Heart left ventricle (tissue), 16 donors: Measurements from ENCODE around the gene HCN2. TPM values are rescaled to one million over a fixed set of nuclear protein-coding genes. Genes with fewer than 3 reads are reported as not detected.

Source experiments
- ATAC-seq, 4 donors: fragments of 200-7000 bp; cut with Tn5 transposase; one replicate each; pipeline ENCODE4 v1.9.1; 2020 to 2022; ENCODE audit warnings: moderate library complexity in 4 of 4, mild to moderate bottlenecking in 3 of 4, moderate number of reproducible peaks in 1 of 4
- DNase-seq, 5 donors: peaks; one replicate each; pipeline ENCODE4 v3.0.0-alpha.2; 2020
- H3K27ac ChIP-seq, 12 donors: fragments of 200-600 bp; sonication (generic) in 4 of 12; one replicate each; pipeline versions ENCODE4 v1.5.0 to v1.8.0; 2016 to 2022; ENCODE audit warnings: mild to moderate bottlenecking in 2 of 12
- H3K27me3 ChIP-seq, 9 donors: fragments of 200-600 bp; sonication (generic) in 2 of 9; one replicate each; pipeline versions ENCODE4 v1.5.1 to v1.8.0; 2016 to 2022; ENCODE audit warnings: mild to moderate bottlenecking in 3 of 9
- H3K36me3 ChIP-seq, 9 donors: fragments of 200-600 bp; sonication (generic) in 2 of 9; one replicate each; pipeline versions ENCODE4 v1.5.0 to v1.8.0; 2018 to 2022; ENCODE audit warnings: mild to moderate bottlenecking in 2 of 9
- H3K4me1 ChIP-seq, 12 donors: fragments of 200-600 bp; sonication (generic) in 4 of 12; one replicate each; pipeline versions ENCODE4 v1.5.0 to v1.8.0; 2016 to 2022; ENCODE audit warnings: mild to moderate bottlenecking in 3 of 12
- H3K4me3 ChIP-seq, 12 donors: fragments of 200-600 bp; sonication (generic) in 4 of 12; one replicate each; pipeline versions ENCODE4 v1.5.0 to v1.8.0; 2017 to 2022; ENCODE audit warnings: mild to moderate bottlenecking in 9 of 12, moderate library complexity in 4 of 12
- H3K9me3 ChIP-seq, 12 donors: fragments of 200-600 bp; sonication (generic) in 4 of 12; one replicate each; pipeline versions ENCODE4 v1.5.0 to v1.8.0; 2016 to 2022; ENCODE audit warnings: mild to moderate bottlenecking in 1 of 12
- CTCF ChIP-seq, 12 donors: fragments of 200-600 bp; sonication (generic) in 4 of 12; IDR thresholded peaks; one replicate each; pipeline versions ENCODE4 v1.5.0 to v1.8.0; 2018 to 2022; ENCODE audit warnings: antibody characterized with exemption in 12 of 12, mild to moderate bottlenecking in 5 of 12
- POLR2A ChIP-seq, 2 donors: fragments of 450-650 bp; IDR thresholded peaks; one replicate each; pipeline ENCODE4 v1.6.1; 2017; ENCODE audit warnings: antibody characterized with exemption in 2 of 2, mild to moderate bottlenecking in 2 of 2, moderate library complexity in 2 of 2
- whole genome bisulfite sequencing, 4 donors: extraction: QIAGEN DNeasy Blood & Tissue Kit in 2 of 4; methylation state at CpG; one replicate each; pipeline versions ENCODE4 v1.1.5 to v1.1.7; 2013 to 2018; 5-methylcytosine and 5-hydroxymethylcytosine counted together
- intact Hi-C, 10 donors: fragments of 100-400 bp; cut with DNase I; formaldehyde crosslinking; loops; one replicate each; pipeline versions ENCODE4 v1.11.1 to v1.14.2; 2022
- polyA plus RNA-seq, 2 donors: library from polyadenylated mRNA; stranded (reverse); fragments of 200-250 nt; gene quantifications; one replicate each; pipeline ENCODE4 v1.2.3, GENCODE V29; 2013
- total RNA-seq, 9 donors: library from RNA; depleted of rRNA in 2 of 9; stranded (reverse); fragments of >200 nt in 2 of 9; fragmentation: NEBNext Ultra II Directional in 3 of 9; extraction: Animal tissue kit (Norgen Biotek cat#: 25700) in 3 of 9; gene quantifications; one replicate each; pipeline versions ENCODE4 v1.1.0 to v1.2.4, GENCODE V29; 2016 to 2023
- donor health status: ischemic (EF 13 %, LVEDD 7.1; RV severe dilation, severe dysfunction).
- donor health status: healthy with polysubstance abuse.
- donor health status: DM: no; HTN: yes; CAD: no.
- donor health status: DM: no; HTN: no; CAD: no.
- donor health status: ischemic (EF 25% LVEDD 6.9; RV normal size, moderate dysfunction).
- donor health status: ischemic (EF 25% LVEDD 5.7; RV mildly dilated, moderate dysfunction).
- donor health status: healthy.
- donor health status: DM: yes; HTN: yes; CAD: no.
- donor health status: ischemic (EF 35%, LVEDD 5.7; RV mildly dilated, moderate dysfunction).
- donor health status: nonischemic (EF 11% LVEDD 7.7; RV severe dilation, severe dysfunction).
- donor health status: DM: yes; HTN: yes; CAD: no.
- donor health status: PGD.
- donor health status: ischemic (EF 29% LVEDD 5.4; RV normal size, mild dysfunction).
- donor health status: nonischemic (EF 23%, LVEDD 6.1; RV moderate dilation, normal function).

The HCN2 gene
- total and polyA plus RNA-seq, 11 donors: 4.1 to 27.4 (median 15.4) TPM

- no peak for DNase-seq
- H3K27ac ChIP-seq: no peak overlapping the region
- no peak overlapping the region for H3K4me3 ChIP-seq
- intact Hi-C loops: loop anchor here in 2 of 10 donors (10.0 kb wide), 1 partner anchor 192 kb away; no protein-coding TSS in a partner anchor
- ATAC-seq: peak in 1 of 4 donors; percentile 7
- H3K27me3 ChIP-seq: no peaks in the 10 kb centered on the region
- H3K9me3 ChIP-seq: no peaks in the 10 kb centered on the region
- WGBS, 4 donors: 89 to 92% (median 91%) methylated on average over 28 to 34 of the region's 34 CpGs
- no peak for TF ChIP-seq POLR2A (IDR thresholded peaks at IDR 0.05)
- TF ChIP-seq CTCF (IDR thresholded peaks at IDR 0.05): no peak
- peaks cover 0 to 49% (median 40%) of the 10 kb centered on the region in 9 donors for H3K36me3 ChIP-seq
- peaks cover 0 to 23% (median 2%) of the 10 kb centered on the region in 12 donors for H3K4me1 ChIP-seq
These were observed 47.4 kb upstream of the HCN2 start for GRCh38 chr19:542173-542866.

GRCh38 chr19:543910-544608 lies 45.6 kb upstream of the HCN2 start, which contains the start of gene GZMM:
Gene GZMM (plus strand): TSS chr19:544053. CDS start chr19:544072, 19 bp downstream.
- no peak for TF ChIP-seq POLR2A (IDR thresholded peaks at IDR 0.05)
- no peak for TF ChIP-seq CTCF (IDR thresholded peaks at IDR 0.05)
- H3K36me3 ChIP-seq: peaks cover 0 to 33% (median 24%) of the 10 kb centered on the region in 9 donors
- H3K27ac ChIP-seq: peak within 1 kb of the TSS in 1 of 12 donors; percentile 27
- H3K4me3 ChIP-seq: peak within 1 kb of the TSS in 1 of 12 donors; percentile 46
- H3K9me3 ChIP-seq: no peaks in the 10 kb centered on the region
- H3K4me1 ChIP-seq: peaks cover 0 to 13% (median under 1%) of the 10 kb centered on the region in 12 donors
- WGBS, 4 donors: 50 to 60% (median 57%) methylated on average over 27 to 31 of the region's 31 CpGs
- intact Hi-C loops: loop anchor here in 2 of 10 donors (10.0 kb wide), 1 partner anchor 191 kb away; no protein-coding TSS in a partner anchor
- DNase-seq: peak in 1 of 5 donors; percentile 72
- peak in 3 of 4 donors; percentile 20 to 43 (median 40) for ATAC-seq
- no peaks in the 10 kb centered on the region for H3K27me3 ChIP-seq

- no peak overlapping the region for H3K27ac ChIP-seq
- ATAC-seq (no peak), DNase-seq (peak in 1 of 5 donors; percentile 46)
- no peaks in the 10 kb centered on the region for H3K9me3 ChIP-seq
- 89 to 96% (median 90%) methylated on average over 10 to 15 of the region's 15 CpGs for WGBS, 4 donors
- peaks cover 0 to 11% (median 4%) of the 10 kb centered on the region in 9 donors for H3K36me3 ChIP-seq
- no peaks in the 10 kb centered on the region for H3K27me3 ChIP-seq
- H3K4me1 ChIP-seq: peaks cover 0 to 15% (median 0%) of the 10 kb centered on the region in 12 donors
- no peak for TF ChIP-seq CTCF (IDR thresholded peaks at IDR 0.05)
- no peak for TF ChIP-seq POLR2A (IDR thresholded peaks at IDR 0.05)
- intact Hi-C loops: loop anchor here in 2 of 10 donors (10.0 kb wide), 1 partner anchor 188 kb away; no protein-coding TSS in a partner anchor
- H3K4me3 ChIP-seq: no peak overlapping the region
These were observed 42.6 kb upstream of the HCN2 start for GRCh38 chr19:547117-547516.
